GM19455 (cell line): ENCODE data around the gene KRTAP4-16.
"Not testable (repeated sequence)": the region's sequence is repeated elsewhere in the genome, so short reads cannot be mapped to it uniquely, and the experiment has no call there.

ENCODE experiments used
- ATAC-seq: cut with Tn5 transposase; IDR thresholded peaks from one replicate; pipeline ENCODE4 v1.9.1; 2021; ENCODE audit not compliant: unreplicated experiment

KRTAP4-16 gene

GRCh38 chr17:41101586-41102259 is at the start of gene KRTAP4-16:
KRTAP4-16 (minus strand) TSS chr17:41102209; CDS start chr17:41102209, 0 bp downstream.
- ATAC-seq = no peak

DNA sequence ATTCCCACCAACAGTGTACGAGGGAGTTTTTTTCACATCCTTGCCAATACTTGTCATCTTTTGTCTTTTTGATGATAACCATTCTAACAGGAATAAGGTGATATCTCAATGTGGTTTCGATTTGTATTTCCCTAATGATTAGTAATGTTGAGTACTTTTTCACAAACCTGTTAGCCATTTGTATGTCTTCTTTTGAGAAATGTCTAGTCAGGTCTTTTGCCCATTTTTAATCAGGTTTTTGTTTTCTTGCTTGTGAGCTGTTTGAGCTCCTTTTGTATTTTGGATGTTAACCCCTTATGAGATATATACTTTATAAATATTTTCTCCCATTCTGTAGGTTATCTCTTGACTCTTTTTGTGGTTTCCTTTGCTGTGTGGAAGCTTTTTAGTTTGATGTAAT is 49.5 kb upstream of the KRTAP4-16 start:
- no peak for ATAC-seq

DNA sequence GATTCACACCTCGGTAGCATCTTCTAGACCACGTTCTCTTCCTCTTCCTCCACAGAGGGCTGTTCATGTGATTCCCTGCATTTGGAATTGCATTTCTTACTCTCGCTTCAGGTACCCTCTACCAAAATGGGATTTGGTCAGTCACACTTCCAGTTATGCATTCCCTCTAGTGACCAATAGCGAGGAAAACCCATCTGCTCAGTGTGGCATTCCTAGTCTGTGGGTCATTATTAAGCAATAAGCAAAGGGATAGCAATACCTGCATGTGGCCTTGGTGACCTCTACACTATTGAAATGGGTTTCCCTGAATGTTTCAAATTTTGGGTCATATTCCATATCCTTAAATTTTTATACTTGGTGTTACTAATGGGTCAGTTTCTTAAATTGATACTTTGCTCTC is 48.0 kb upstream of the KRTAP4-16 start:
- ATAC-seq = no peak

DNA sequence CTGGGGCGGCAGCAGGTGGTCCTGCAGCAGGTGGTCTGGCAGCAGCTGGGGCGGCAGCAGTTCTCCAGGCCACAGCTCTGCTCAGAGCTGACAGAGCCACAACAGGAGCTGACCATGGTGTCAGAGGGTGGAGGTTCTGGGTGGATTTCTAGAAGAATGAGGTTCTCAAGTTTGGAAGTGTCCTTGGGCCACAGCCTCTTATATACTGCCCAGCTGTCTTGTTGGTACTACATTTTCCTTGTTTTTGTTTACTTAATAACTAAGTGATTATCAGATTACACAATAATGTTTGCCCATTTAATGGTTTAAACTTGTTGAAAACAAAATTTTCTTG is 47.6 kb upstream of the KRTAP4-16 start, which contains the start of gene KRTAP4-5:
Gene KRTAP4-5, minus strand, starts transcription at position 174 of the 334 bp plus-strand sequence. Its CDS starts 58 bp downstream, at position 116.
- ATAC-seq = no peak

- not testable (repeated sequence) for ATAC-seq
These were observed 47.1 kb upstream of the KRTAP4-16 start for GRCh38 chr17:41148971-41149651.

DNA sequence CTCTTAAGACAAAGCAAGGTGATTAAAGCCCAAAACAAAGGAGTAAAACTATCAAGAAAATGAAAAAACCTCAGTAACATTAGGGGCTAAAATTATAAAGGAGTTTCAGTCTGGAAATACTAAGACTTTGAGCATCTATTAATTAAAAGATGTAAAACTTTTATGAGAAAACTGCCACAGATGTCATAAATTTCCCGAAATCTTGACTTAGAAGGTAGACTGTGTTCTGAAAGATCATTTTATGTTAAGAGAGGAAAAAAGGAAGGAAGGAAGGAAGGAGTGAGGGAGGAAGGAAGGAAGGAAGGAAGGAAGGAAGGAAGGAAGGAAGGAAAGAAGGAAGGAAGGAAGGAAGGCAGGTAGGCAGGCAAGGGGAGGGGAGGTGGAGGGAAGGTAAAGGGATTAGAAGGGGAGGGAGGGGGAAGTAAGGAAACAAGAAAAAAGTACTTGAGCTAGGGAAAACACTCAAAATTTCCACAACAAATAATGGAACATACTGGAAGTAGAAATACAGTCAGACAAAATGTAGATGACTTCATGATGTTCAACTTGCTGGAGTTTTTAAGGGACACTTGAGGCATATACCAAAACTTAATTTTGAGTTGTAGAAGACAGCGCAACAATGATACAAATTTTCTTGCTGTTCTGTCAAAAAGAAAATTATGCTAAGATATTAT is 45.7 kb upstream of the KRTAP4-16 start:
- no peak for ATAC-seq

DNA sequence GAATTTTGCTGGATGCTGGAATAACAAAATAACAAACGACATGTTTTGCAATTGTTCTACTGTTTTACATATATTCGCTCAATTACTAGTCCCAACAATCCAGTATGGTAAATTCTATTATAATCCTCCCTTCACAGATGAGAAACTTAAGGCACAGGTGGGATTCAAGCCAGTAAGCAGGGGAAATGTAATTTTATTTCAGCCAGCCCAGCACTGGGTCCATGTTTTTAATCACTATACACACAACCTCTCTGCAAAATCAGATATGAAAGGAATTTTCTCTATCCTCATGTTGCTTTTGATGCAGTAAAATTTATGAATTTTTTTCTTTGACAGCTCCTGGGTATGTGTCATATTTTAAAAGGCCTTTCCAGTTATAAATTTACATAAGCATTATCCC is 43.3 kb upstream of the KRTAP4-16 start:
- ATAC-seq = no peak

DNA sequence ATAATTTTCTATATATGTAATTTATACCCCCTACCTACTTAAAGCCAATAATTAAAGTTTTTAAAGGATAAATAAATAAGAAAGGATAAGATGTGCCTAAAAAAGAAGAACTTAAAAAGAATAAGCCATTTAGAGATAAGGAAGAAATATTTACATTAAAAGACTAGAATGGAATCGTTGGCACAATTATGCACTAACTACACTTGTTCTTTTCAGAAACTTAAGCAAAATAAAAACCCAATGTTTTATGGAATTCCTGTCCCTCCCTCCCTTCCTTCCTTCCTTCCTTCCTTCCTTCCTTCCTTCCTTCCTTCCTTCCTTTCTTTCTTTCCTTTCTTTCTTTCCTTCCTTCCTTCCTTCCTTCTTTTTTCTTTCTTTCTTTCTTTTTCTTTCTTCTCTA is 42.8 kb upstream of the KRTAP4-16 start:
- ATAC-seq = no peak

DNA sequence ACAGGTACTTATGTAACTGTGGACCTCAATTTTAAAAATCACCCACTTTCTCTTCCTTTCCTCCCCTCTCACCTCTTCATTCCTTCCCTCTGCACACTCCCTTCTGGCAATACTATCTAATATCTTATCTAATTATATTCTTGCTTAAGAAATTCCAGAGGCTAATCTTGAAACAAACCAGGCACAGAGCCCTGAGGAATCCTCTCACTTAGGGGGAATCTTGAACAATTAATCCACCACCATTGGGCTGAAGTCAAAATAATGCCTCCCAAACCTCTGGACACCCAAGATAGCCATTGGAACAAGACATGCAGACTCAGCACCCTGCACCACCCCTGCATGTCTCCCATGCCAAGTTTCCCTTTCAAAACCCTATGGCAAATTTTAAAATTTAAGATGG is 39.4 kb upstream of the KRTAP4-16 start:
- no peak for ATAC-seq

DNA sequence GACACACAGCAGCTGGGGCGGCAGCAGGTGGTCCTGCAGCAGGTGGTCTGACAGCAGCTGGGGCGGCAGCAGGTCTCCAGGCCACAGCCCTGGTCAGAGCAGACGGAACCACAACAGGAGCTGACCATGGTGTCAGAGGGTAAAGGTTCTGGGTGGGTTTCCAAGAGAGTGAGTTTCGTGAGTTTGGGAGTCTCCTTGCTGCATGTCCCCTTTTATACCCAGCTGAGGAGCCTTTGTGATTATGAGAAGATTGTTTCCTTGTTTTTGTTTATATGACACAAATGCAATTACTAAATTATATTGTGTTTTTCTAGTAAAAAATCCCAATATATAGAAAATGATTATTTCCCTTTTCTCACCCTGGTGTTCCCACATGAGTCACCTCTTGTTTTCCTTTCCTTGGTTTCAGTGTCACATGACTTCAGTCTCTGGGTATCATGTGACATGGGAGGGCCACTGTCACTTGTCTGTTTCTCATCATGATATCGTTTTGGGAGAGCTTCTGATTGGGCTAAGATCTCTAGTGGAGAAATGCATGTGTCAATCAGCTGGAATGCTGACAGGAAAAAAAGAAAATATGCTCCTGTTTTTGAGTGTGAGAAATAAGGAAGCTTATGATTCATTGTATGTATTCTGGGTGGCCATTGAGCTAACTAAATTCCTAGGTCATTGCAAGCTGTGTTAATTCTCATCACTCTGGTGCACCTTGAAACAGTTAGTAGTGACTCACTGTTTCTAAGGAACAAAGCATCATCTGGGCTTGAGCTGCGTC is 38.5 kb upstream of the KRTAP4-16 start, which contains the start of gene KRTAP4-6:
Gene KRTAP4-6, minus strand, starts transcription at position 185 of the 772 bp plus-strand sequence. Its CDS starts 57 bp downstream, at position 128.
- ATAC-seq = no peak

DNA sequence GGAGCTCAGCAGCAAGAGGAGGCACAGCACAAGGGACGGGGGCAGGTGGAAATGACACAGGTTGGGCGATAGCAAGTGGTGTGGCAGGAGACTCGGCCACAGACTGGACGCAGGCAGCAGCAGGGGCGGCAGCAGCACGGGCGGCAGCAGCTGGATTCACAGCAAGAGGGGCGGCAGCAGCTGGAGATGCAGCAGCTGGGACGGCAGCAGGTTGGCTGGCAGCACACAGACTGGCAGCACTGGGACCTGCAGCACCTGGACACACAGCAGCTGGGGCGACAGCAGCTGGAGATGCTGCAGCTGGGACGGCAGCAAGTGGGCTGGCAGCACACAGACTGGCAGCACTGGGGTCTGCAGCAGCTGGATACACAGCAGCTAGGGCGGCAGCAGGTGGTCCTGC is 37.9 kb upstream of the KRTAP4-16 start:
- ATAC-seq = not testable (repeated sequence)

DNA sequence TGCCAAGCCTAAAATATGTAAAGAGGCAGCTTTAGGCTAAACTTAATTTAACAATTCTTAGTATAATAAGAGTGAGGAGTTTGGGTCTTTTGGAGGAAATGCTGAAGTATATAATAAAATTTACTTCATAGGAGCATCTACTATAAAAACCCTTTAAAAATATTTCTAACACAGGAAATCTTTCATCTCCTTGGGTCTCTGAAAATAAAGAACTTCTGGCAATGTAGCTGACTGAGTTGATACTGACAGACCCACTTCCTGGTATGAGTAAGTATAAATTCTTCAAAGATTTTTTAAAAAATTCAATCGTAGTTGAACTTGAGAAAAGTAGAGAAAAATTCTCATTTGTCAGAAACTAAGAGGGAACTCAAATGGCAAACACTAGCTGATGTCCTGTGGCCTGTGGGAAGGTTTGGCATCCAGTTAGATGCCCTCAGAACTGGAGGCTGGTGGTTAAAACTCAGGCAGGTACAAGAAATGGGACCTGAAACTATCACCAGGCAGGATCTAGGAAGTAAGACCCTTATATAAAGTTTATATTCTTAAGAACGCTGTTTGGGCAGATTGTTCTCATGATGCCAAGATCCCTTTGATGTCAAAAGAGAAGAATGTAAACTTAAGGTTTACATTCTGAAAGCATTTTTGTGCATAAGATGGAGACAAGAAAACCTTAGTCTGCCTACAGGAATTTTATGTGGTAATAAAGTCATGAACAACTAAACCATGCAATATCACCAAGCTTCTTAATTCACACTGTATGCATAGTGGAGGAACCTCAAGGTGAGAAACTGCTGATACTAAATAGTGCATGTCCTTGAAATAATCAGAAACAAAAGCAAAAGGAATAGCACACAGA is 32.1 kb upstream of the KRTAP4-16 start:
- no peak for ATAC-seq

- ATAC-seq = no peak
These were observed 30.0 kb upstream of the KRTAP4-16 start for GRCh38 chr17:41131979-41132378.

GRCh38 chr17:41127371-41127770 is 25.4 kb upstream of the KRTAP4-16 start:
- no peak for ATAC-seq

DNA sequence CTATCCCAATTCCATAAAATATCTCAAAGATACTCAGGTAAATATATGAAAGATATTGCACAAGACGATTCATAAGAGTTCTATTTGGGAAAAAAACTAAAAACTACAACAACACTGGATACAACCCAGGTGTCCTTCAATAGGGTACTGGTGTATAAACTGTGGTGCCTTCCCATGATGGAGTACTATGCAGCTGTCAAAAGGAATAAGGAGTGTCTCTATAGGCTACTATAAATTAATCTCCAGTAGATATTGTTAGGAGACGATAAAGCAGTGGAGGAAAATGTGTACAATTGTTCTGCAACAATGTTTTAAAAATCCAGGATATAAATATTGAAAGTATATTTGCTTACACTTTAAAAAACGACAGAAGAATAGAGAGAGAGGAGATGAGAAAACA is 24.4 kb upstream of the KRTAP4-16 start:
- no peak for ATAC-seq

DNA sequence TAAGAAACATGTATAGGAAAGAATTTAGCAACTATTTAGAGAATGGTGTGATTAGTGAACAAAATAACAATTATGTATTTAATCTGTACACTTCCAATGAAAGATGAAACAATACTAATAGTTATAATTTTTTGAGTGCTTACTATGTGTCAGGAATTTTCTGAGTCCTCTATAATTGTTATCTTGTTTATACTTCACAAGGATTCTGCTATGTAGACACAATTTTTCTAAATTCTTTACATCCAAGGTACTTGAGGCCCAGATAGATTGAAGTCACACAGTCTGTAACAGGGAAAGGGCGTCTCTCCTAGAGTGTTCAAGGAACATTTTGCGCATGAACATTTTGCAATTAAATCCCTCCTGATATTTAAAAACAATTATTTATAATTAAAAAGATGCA is 23.1 kb upstream of the KRTAP4-16 start:
- ATAC-seq = no peak

DNA sequence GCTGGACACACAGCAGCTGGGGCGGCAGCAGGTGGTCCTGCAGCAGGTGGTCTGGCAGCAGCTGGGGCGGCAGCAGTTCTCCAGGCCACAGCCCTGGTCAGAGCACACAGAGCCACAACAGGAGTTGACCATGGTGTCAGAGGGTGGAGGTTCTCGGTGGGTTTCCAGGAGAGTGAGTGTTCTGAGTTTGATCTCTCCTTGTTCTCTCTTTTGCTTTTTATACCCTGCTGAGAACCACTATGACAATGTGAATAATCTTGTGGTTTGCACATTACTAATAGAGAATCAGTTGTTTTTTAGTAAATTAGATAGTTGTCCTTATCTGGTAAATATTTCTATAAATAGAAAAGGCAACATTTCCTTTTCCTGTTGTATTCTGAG is 22.0 kb upstream of the KRTAP4-16 start, which contains the start of gene KRTAP4-12:
Gene KRTAP4-12, minus strand, starts transcription at position 192 of the 381 bp plus-strand sequence. Its CDS starts 60 bp downstream, at position 132.
- not testable (repeated sequence) for ATAC-seq

- not testable (repeated sequence) for ATAC-seq
These were observed 21.4 kb upstream of the KRTAP4-16 start for GRCh38 chr17:41123292-41123990.

GRCh38 chr17:41121742-41122141 is 19.7 kb upstream of the KRTAP4-16 start:
- ATAC-seq = no peak
